Left ventricle myocardium inferior (tissue), 1 donor: ENCODE data around the gene TAGLN. TPM values are rescaled to one million over a fixed set of nuclear protein-coding genes. Genes with fewer than 3 reads are reported as not detected.

Experiments used
- DNase-seq: peaks from one replicate; pipeline ENCODE4 v3.0.0-alpha.2; 2020
- H3K27ac ChIP-seq: fragments of 200-600 bp; replicated peaks from 2 replicates; pipeline ENCODE4 v1.8.0; 2021
- H3K27me3 ChIP-seq: fragments of 200-600 bp; 2 replicates; pipeline ENCODE4 v1.8.0; 2021; ENCODE audit warnings: low read depth
- H3K36me3 ChIP-seq: fragments of 200-600 bp; 2 replicates; pipeline ENCODE4 v1.8.0; 2021
- H3K4me1 ChIP-seq: fragments of 200-600 bp; 2 replicates; pipeline ENCODE4 v1.8.0; 2021
- H3K4me3 ChIP-seq: fragments of 200-600 bp; 2 replicates; pipeline ENCODE4 v1.8.0; 2021; ENCODE audit warnings: mild to moderate bottlenecking, moderate library complexity
- H3K9me3 ChIP-seq: fragments of 200-600 bp; replicated peaks from 2 replicates; pipeline ENCODE4 v1.8.0; 2021
- intact Hi-C: fragments of 100-400 bp; cut with micrococcal nuclease; formaldehyde crosslinking; loops from one replicate; pipeline ENCODE4 v1.11.0; 2022
- total RNA-seq: library from RNA; stranded (reverse); fragmentation: NEBNext Ultra II Directional; extraction: Animal tissue kit (Norgen Biotek cat#: 25700); gene quantifications from one replicate; pipeline ENCODE4 v1.2.1, GENCODE V29; 2021
- TF ChIP-seq, protein P1 (sequence below): fragments of 200-600 bp; IDR thresholded peaks from 2 replicates; pipeline ENCODE4 v1.8.0; 2021; ENCODE audit warnings: antibody characterized with exemption, mild to moderate bottlenecking, borderline replicate concordance
- donor health status: DM: no; HTN: yes; CAD: no; lungs with severe emphysema.

TAGLN gene
- total RNA-seq, 1 donor from 2014 or later: 113 TPM

GRCh38 chr11:117226388-117227385 is 27.5 kb downstream of the TAGLN start:
- Histone ChIP-seq H3K36me3 (peaks cover 57% of the 10 kb centered on the region), H3K4me1 (peaks cover 40% of the 10 kb centered on the region), H3K4me3 (no peak overlapping the region), H3K9me3 (no peaks in the 10 kb centered on the region), H3K27me3 (no peaks in the 10 kb centered on the region), H3K27ac (peak overlapping the region; percentile 32)
- TF ChIP-seq, protein P1, sequence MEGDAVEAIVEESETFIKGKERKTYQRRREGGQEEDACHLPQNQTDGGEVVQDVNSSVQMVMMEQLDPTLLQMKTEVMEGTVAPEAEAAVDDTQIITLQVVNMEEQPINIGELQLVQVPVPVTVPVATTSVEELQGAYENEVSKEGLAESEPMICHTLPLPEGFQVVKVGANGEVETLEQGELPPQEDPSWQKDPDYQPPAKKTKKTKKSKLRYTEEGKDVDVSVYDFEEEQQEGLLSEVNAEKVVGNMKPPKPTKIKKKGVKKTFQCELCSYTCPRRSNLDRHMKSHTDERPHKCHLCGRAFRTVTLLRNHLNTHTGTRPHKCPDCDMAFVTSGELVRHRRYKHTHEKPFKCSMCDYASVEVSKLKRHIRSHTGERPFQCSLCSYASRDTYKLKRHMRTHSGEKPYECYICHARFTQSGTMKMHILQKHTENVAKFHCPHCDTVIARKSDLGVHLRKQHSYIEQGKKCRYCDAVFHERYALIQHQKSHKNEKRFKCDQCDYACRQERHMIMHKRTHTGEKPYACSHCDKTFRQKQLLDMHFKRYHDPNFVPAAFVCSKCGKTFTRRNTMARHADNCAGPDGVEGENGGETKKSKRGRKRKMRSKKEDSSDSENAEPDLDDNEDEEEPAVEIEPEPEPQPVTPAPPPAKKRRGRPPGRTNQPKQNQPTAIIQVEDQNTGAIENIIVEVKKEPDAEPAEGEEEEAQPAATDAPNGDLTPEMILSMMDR: peak; percentile 90
- intact Hi-C loops: loop anchor here (5.0 kb wide), 1 partner anchor 434 kb away; the partner anchor contains the start of gene APOA5
- no peak for DNase-seq

- Histone ChIP-seq H3K27ac (no peak overlapping the region), H3K27me3 (no peaks in the 10 kb centered on the region), H3K9me3 (no peaks in the 10 kb centered on the region), H3K4me1 (peaks cover 39% of the 10 kb centered on the region), H3K4me3 (no peak overlapping the region), H3K36me3 (peaks cover 56% of the 10 kb centered on the region)
- DNase-seq: no peak
- intact Hi-C loops: loop anchor here (5.0 kb wide), 1 partner anchor 436 kb away; the partner anchor contains the start of gene APOA5
- TF ChIP-seq, protein P1: no peak
These were observed 28.9 kb downstream of the TAGLN start for GRCh38 chr11:117228091-117228490.

DNA sequence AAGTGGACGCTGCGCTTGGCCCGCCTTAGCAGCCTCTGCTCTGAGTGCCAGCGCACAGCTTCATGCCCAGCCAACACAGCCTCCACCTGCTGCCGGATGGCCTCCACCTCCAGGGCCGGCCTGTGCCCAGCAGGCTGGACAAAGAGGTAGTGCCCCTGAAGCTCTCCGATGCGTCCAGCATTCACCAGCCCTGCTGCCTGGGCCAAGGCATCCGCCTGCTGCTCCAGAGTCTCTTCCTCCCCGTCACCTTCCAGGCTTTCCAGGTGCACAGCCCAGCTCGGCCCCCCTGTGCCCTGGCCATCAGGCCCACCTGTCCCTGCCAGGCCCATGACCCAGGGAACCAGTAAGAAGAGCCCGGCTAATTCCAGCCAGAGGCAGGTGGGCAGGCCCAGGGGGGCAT is 30.2 kb downstream of the TAGLN start:
- Histone ChIP-seq H3K4me3 (no peak overlapping the region), H3K4me1 (peaks cover 50% of the 10 kb centered on the region), H3K36me3 (peaks cover 47% of the 10 kb centered on the region), H3K27me3 (no peaks in the 10 kb centered on the region), H3K9me3 (no peaks in the 10 kb centered on the region), H3K27ac (no peak overlapping the region)
- TF ChIP-seq, protein P1: no peak
- no peak for DNase-seq
- intact Hi-C loops: loop anchor here (5.0 kb wide), 1 partner anchor 437 kb away; the partner anchor contains the start of gene APOA5

- no peaks in the 10 kb centered on the region for H3K27me3 ChIP-seq
- peaks cover 47% of the 10 kb centered on the region for H3K36me3 ChIP-seq
- DNase-seq: no peak
- H3K4me3 ChIP-seq: no peak overlapping the region
- TF ChIP-seq, protein P1: no peak
- no peaks in the 10 kb centered on the region for H3K9me3 ChIP-seq
- no peak overlapping the region for H3K27ac ChIP-seq
- intact Hi-C loops: loop anchor here (5.0 kb wide), 1 partner anchor 438 kb away; the partner anchor contains the start of gene APOA5
- peaks cover 51% of the 10 kb centered on the region for H3K4me1 ChIP-seq
These were observed 30.7 kb downstream of the TAGLN start for GRCh38 chr11:117229931-117230285.

DNA sequence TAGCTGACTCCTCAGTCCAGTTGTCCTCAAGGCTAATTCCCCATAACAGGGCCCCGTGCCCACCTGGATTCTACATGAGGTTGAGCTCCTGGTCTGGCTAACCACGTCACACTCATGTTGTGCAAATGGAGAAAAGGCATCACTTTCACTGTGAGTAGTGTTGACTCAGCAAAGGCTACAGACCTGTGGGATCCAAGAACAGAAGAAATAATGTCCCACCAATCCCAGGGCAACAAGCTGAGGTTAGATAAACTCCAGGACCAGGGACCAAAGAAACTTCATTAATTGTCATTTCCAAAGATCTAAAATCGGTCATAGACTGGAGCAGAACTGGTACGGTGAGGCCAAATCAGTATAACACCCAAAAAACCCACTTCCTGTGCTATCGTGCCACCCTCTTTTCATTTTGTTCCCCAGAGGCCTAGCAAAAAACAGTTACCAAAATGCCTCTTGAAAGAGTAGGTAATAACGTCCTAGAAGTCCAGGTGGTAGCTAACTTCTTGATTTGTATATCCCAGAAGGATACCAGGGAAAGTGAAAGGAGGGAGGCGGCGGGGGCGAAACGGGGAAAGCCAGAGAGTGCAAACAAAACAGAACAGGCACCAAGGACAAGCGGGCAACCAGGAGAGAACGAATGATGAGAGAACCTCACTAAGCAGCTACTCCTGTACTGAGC is 31.3 kb downstream of the TAGLN start:
- TF ChIP-seq, protein P1: no peak
- Histone ChIP-seq H3K27me3 (no peaks in the 10 kb centered on the region), H3K4me3 (peak overlapping the region; percentile 99), H3K4me1 (peaks cover 51% of the 10 kb centered on the region), H3K27ac (no peak overlapping the region), H3K36me3 (peaks cover 43% of the 10 kb centered on the region), H3K9me3 (no peaks in the 10 kb centered on the region)
- intact Hi-C loops: no loop called here
- no peak for DNase-seq
